NOMO-1 treated with dmso at 0.1 percent for 144 hours (cell line): ENCODE measurements around the gene GAPDH.
"Not testable (repeated sequence)": the region's sequence is repeated elsewhere in the genome, so short reads cannot be mapped to it uniquely, and the experiment has no call there.

Source experiments
- DNase-seq: peaks from one replicate; lab custom pipeline; 2025; ENCODE audit not compliant: unreplicated experiment; lab: John Stamatoyannopoulos, UW

The GAPDH gene

DNA sequence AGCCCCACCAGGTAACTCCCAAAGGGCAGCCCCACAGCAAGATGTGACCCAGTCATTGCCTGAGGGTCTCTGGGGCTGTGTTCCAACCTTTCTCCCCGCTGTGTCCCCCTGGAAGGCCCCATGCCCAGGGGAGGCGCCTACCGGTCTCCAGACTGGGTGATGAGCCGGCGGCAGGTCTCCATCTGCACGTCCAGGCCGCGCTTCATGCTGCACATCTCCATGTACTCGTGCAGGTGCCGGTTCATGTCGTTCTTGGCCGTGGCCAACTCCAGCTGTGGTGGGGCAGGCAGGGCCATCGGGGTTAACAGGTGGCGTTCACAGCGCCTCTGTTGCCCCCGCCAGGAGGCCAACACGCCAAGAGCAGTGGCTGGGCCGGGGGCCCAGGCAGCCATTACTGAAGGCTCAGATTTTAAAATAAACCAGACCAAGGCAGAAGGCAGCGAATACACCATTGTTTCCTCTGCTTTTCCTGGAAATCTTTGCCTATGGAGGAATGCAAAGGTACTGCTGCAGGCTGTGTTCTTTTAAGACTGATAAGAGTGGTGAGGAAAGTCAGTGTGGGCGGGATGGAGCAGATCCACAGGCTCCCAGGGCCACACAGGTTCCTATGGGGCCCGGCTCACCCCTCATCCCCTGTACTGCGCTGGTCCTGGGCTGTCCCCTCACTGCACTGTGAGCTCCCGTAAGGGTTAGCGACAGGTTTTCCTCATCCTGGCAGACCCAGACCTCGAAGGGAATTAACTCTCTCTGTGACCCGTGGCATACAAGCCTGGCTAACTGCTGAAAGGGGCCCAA is 7.3 kb downstream of the GAPDH start:
- no peak for DNase-seq

DNA sequence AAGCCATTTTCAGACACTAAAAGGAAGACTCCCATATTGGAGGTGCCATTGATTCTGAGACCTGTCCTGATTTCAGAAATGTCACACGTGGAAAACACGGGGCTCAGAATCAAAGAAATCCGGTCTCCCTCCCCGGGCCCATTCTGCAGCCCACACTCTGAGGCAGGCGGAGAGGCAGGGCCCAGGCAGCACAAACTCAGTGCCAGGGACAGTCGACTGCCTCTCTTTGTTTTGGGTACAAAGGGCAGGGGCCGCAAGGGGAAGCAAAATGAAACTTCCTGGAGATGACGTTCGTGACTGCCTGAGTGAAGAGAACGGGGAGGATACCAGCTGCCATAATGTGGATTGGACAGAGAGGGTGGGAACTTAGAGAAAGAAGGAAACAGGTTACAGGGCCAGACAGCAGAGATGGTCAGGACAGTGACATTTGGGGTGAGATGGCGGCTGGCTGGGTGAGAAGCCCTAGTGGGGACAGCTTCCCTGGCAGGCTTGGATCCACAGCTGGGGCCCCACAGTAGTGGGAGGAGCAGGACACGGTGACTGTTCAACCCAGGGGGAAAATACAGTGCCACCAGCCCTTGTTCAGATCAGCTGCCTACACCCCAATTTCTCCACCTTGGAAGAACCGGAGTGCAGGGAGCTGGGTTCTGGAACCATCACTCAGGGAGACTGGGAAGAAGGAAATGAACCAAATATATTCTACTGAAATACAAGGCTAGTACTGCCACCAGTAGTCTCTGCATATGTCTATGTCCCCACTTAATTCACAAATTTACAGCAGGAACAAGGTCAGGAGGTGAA is 8.1 kb downstream of the GAPDH start:
- DNase-seq: peak; percentile 13

DNA sequence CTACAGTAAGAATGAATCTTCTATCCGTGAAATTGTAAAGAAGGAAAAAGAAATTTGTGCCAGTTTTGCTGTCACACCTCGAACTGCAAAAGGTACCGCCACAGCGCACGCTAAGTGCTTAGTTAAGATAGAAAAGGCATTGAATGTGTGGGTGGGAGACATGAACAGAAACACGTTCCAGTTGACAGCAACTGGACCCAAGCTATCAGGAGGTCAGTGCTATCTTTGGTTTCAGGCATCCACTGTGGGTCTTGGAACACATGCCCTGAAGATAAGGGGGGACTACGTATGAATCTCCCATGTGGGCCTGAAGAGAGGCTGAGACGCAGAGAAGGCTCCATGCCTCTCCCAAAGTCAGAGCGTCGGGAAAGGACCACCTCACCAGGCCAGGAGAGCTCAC is 11.7 kb downstream of the GAPDH start:
- no peak for DNase-seq

DNA sequence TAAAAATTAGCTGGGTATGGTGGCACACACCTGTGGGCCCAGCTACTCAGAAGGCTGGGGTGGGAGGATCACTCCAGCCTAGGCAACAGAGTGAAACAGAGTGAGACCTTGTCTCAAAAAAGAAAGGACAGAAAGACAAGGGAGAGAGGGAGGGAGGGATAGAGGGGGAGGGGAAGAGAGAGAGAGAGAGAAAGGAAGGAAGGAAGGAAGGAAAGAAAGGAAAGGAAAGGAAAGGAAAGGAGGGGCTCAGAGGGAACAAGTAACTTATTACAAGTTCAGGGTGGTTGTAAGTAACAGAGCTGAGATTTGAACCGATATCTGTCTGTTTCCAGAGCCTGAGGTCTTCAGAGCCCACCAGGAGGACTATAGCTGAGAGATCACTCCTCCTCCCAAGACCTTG is 13.2 kb downstream of the GAPDH start:
- no peak for DNase-seq

DNA sequence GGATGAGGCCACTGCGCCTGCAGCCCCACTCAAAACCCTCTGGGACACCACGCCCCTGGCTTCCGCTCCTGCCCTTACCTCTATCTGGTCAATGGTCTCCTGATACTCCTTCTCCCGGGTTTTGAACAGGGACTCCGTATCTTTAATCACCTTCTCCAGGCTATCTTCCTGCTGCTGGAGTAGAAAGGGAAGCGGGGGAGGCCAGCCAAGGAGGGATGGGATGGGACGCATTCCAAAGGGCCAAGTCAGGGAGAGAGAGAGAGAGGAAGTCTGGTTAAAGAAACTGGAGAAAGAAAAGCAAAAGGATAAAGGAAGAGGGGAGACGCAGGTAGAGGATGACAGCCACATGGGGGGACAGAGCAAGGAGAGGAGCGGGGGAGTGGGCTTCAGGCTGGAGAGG is 13.7 kb downstream of the GAPDH start:
- DNase-seq: no peak

DNA sequence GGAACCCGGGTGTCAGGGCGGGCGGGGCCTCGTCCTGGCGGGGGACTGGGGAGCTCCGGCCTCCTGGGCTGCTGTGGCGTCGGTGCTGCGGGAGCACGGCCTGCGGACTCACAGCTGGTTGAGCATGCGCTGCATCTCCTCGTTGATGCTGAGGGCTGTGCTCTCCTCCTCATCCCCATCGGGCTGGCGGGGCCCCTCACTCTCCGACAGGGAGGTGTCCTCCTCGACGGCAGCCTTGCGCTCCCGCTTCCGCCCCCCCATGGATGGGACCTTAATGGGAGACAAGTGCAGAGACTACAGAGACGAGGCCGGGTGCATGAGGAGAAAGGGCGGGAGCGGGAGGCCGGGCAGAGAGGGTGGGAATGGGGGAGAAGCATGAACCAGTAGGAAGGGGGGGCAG is 14.2 kb downstream of the GAPDH start:
- DNase-seq: no peak

DNA sequence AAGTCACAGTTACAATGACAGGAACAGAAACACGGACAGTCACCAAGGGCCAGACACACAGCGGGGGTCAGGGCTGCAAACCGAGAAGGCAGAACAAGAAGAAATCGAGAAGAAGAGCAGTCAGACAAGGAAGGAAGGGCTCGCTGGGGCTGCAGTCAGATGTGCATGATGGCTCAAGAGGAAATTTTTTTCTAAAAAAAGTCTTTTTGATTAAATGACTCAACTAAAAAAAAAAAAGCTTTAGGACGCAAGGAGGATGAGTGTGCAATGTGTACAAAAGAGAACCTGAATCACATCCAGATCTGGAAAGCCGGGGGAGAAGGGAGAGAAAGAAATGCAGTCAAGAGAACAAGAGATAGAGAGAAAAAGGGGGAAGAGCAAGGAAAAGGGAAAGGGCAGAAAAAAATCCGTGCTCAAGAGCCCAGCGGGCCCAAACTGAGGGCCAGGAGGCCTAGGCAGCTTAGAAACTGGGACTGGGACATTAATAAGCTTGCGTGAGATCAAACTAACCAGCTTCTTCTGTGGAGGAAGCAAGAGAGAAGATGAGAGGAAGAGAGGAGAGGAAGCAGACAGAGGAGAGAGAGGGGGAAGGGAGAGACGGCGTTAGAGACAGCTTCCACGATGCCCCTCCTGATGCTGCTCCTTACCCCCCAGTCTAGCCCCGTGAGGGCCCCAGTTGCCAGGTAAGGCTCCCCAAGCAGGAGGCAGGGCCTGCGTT is 14.8 kb downstream of the GAPDH start:
- peak; percentile 42 for DNase-seq

DNA sequence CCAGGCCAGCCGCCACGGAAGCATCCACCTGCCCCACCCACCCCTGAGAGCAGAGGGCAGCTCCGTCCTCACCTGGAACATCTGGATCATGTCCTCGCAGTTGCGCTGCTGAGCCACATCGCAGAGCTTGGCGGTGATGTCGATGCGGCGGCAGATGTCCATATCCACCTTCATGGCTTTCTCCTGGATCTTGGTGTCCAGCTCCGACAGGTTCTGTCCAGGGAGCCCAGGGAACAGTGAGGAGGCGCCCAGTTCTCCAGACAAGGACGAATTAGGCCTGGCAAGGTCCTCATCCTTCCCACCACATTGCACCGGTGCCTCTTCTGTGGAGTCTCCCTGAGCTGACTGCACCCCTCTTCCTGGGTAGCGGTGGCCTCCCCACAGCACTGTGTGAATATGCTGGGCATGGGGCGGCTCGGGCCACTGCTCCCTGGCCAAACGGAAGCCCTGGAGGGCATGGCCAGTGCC is 15.4 kb downstream of the GAPDH start:
- no peak for DNase-seq

DNA sequence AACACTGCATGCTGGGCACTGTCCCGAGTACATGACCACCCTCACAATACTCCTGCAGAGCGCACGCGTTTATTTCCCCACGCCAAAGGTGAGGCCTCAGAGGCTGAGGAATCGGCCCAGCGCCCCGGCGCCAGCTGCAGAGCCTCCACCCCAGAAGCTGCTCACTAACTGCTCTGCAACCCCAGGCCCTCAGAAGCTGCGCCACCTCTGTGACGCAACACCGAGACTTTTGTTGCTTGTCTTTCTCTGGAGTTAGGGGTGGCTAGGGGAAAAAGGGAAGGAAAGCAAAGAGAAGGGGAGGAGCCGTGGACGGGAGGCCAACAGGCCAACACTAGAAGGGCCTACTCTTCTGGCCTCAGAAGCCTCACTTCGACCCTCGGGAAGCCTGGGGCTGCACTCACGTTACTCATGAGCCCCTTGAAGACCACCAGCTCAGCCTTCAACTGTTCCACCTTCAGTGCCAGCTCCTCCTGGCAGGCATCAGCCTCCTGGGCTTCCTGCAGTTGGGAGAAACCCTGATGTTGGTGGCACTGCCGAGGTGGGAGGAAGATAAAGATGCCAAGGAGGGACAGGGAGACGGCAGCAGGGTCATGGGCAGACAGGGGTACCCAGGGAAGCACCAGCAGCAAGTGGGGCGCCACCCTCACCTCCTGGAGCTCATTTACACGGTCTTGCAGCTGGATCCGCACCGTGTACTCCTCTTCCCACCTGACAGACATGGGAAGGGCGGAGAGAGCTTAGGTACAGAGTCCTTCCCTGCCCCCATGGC is 16.2 kb downstream of the GAPDH start:
- peak; percentile 92 for DNase-seq

DNA sequence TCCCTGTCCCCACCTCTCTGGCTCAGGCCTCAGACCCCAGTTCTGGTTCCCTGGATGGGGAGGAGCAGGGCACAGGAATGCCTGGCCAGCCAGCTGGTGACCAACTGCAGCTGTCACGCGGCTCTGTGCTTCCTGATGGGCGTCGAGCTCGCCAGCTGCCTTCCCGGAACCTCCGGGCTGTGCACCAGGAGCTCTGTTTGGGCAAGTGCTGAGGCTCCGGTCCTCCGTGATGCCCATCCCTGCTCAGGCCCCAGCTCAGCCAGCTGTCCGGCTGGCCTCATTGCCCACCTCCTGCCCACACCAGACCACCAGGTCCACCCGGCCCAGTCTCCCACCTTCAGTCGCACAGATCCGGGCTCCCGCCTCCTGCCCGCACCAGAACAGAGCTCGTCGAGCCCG is 16.7 kb downstream of the GAPDH start:
- DNase-seq: no peak

DNA sequence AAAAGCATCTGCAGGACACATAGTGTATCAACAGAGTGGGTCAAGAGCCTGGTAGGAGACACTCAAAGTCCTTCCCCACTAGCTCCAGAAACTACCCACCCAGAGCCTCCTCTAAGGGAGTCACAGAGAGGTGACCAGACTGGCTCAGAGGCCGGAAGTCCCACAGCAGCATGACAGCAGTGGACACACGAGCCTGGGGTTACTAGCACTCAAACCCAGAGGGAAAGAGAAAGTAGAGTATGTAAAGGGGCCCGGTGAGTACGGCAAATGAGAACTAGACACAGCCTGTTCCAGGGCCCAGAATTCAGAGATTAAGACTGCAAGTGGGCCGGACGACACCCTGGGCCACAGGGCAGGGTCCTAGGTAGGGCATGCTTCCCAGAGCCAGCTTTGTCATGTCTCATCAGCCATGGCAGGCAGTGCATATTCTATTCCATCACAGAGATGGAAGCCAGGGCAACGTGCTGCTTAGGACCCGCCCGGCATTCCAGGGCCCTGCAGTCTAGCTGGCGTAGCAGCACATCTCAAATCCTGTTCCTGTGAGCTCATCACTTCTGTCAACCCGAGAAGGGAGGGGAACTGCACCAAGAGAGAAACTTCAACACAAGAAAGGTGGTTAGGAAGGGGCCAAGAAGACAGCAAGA is 17.3 kb downstream of the GAPDH start:
- DNase-seq: no peak

DNA sequence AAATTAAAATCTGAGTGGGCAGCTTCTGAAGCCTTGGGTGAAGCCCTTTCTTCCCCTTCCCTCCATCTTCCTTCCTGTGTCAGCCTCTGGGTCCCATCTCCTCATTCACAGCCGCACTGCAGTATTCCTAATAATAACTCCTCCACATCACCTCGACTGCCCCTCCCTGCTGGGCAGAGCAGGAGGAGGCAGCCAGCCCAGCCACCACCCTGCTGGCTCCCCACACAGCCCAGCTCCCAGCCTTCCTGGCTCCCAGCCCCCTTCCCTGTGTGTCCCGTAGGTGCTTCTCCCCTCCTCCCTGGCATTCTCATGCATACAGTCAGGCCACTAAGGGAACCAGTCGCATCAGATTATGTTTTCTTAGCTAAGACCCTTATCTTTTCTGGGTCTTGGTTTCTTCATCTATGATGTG is 17.8 kb downstream of the GAPDH start:
- DNase-seq: no peak

DNA sequence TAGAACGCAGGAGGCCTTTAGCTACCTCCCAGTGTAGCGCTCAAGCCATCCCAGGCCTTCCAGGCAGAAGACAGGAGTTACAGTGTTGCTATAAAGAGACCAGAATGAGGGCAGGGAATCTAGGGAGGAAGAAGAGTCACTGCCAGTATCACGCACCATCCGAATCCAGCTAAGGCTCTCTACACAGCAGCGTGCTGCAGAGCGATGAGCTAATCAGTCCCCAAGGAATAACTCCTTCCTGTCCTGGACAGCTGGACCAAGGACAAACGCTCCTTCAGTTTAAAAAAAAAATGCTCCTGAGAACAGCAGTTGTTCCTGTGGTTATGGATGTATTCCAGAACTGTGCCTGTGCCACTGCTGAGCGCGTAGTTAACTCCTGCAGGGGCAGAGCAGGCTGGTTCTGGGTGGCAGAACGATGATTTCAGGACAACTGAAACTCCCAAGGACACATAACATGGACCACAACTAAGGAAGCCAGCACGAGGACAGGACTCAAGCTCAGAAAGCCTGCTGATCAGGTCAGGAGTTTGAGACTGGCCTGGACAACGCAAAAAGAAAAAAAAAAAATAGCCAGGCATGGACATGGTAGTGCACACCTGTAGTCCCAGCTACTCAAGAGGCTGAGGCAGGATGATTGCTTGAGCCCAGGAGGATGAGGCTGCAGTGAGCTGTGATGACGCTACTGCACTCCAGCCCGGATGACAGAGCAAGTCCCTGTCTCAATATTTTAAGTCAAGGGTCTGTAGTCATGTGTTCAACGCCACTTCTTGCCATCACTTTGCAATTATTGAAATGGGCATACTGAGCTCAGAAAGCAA is 18.9 kb downstream of the GAPDH start:
- DNase-seq: no peak

DNA sequence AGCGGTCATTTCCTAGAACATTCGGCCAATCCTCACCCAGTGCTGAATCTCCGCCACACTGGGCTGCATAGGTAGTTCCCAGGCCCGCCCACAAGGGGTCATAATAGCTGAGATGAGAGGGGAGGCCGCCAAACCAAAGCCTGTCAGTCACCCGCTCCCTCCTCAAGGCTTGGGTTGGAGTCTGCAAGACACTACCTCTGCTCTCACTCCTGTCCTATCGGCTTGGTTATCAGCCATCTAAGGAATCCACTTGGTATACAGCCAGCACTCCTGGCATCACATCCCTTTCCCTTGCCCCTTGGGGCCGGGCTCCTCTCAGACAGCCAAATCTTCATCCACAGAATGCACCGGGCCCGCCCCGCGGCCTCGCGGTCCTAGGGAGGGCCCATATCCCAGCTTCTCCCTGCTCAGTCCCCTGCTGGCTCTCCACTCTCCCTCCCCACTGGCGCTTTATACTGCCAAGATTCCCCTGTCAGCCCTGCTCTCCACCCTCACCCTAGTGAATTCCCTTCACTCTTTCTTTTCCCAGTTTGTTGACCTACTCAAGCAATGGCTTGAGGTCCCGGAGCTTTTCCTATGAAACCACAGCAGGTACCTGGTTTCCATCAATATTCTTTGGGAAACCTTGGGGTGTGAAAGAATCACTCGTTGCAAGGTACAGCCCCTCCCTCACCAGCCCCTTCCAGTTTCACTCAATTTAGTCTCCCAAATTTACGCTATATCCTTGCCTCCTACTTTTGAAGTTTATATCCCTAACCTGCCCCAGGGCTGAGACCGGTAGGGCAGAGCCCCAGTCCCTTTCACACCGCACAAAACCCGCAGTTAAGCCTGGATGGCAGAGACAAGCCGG is 20.1 kb downstream of the GAPDH start:
- DNase-seq: peak; percentile 18

DNA sequence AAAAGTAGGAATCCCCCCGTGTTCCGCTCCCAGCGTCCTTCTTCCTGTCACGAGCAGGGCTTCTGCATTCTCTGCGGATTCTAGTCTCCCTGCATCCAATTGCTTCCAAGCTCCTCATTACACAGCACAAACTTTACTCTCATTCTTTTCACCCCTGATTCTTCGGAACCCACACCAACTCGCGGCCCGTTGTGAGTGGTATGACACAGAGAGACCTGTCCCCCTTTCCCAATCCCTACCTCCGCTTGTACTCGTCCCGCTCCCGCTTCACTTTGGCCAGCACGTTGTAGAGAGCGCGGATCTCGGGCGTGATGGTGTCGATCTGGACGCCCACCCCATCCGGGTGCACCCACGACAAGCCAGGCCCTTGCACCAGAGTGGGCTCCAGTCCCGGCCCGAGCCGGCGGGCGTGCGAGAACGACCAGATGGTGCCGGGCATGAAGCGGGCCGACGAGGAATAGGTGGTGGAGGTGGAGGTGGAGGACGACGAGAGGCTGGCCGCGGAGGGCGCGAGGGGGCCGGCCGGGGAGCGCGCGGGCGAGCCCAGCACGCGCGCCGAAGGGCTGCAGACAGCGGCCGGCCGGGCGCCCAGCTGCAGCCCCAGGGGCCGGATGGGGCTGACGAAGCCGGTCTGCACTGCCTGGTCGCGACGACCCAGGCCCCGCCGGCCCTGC is 20.8 kb downstream of the GAPDH start:
- DNase-seq: no peak

DNA sequence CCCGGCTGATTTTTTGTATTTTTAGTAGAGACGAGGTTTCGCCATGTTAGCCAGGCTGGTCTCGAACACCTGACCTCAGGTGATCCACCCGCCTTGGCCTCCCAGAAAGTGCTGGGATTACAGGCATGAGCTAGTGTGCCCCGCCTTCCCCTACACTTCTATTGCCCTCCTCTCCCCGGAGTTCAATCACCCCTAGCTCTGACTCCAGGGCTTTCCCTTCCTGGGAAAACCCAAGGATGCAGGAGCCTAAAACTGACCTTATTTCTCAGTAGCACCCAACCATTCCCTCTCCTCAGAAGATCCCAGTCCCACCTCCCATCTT is 22.1 kb downstream of the GAPDH start:
- DNase-seq: not testable (repeated sequence)

DNA sequence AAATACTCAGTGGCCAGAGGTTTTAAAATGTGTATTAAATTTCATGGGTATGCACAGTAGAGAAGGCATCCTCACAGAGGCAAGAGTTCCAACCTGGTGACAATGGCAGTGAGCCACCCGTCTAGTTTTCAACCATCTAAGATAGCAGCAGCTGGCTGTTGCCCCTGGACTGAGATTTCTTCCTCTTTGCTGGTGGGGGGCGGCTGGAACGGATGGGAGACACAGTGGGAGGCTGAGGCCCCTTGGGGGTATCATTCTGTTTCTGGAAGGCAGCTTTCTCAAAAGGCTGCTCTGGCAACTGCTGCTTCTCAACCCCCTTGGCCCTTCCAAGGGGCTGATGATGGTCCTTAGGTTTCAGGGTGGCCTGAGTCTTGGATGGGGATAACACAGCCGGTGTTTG is 22.5 kb downstream of the GAPDH start:
- no peak for DNase-seq

DNA sequence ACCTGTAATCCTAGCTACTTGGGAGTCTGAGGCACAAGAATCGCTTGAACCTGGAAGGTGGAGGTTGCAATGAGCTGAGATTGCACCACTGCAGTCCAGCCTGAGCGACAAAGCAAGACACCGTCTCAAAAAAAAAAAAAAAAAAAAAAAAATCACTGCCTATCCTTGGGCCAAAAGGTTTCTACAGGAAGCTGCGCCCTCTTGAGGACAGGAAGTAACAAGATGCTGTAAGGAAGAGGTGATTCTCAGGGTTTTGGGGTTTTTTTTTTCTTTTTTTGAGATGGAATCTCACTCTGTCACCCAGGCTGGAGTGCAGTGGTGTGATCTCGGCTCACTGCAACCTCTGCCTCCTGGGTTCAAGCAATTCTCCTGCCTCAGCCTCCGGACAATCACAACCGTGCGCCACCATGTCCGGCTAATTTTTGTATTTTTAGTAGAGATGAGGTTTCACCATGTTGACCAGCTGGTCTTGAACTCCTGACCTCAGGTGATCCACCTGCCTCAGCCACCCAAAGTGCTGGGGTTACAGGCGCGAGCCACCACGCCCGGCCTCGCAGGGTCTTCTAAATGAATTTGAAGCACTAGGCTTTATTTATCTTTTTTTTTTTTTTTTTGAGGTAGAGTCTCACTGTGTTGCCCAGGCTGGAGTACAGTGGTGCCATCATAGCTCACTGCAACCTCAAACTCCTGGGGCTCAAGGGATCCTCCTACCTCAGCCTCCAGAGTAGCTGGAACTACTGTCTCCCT is 23.9 kb downstream of the GAPDH start:
- DNase-seq: peak; percentile 47
